K562 (cell line): ENCODE data around the gene PTGR2. TPM values are rescaled to one million over a fixed set of nuclear protein-coding genes. Genes with fewer than 3 reads are reported as not detected.

Experiments
- CCAR2 ChIP-seq: fragments of 200-400 bp; formaldehyde crosslinking; IDR thresholded peaks from 2 replicates; pipeline ENCODE4 v1.6.1; 2017; ENCODE audit warnings: mild to moderate bottlenecking, low read depth, low read length
- ERF ChIP-seq: fragments of 450-650 bp; formaldehyde crosslinking; IDR thresholded peaks from 2 replicates; pipeline ENCODE4 v1.4.0; 2020; ENCODE audit warnings: mild to moderate bottlenecking, mixed read lengths
- FOXP4 ChIP-seq: sonication (generic); formaldehyde crosslinking; IDR thresholded peaks from 2 replicates; pipeline ENCODE4 v1.8.0; 2022; ENCODE audit warnings: mild to moderate bottlenecking, missing genetic modification reagents, borderline replicate concordance
- GABPB1 ChIP-seq: sonication (generic); formaldehyde crosslinking; IDR thresholded peaks from 2 replicates; pipeline ENCODE4 v1.8.0; 2022; ENCODE audit warnings: mild to moderate bottlenecking, missing genetic modification reagents
- GATA2 ChIP-seq: sonication (generic); formaldehyde crosslinking; IDR thresholded peaks from 2 replicates; pipeline ENCODE4 v1.4.0; 2020; ENCODE audit warnings: mild to moderate bottlenecking, missing genetic modification reagents
- MEF2A ChIP-seq: IDR thresholded peaks from 2 replicates; pipeline ENCODE4 v1.6.1; 2011; ENCODE audit warnings: low read depth, mild to moderate bottlenecking, low read length, moderate library complexity; ENCODE audit not compliant: control insufficient read depth
- RBM25 ChIP-seq: fragments of 200-400 bp; formaldehyde crosslinking; IDR thresholded peaks from 2 replicates; pipeline ENCODE4 v1.6.1; 2018; ENCODE audit warnings: low read length, low read depth, moderate library complexity; ENCODE audit not compliant: severe bottlenecking
- TAF9B ChIP-seq: fragments of 450-650 bp; IDR thresholded peaks from 2 replicates; pipeline ENCODE4 v1.6.1; 2018; ENCODE audit warnings: mild to moderate bottlenecking; ENCODE audit not compliant: partially characterized antibody
- ZBTB11 ChIP-seq, 3 experiments: fragments of 200-800 bp in 1 of 3; fragments of 250-450 bp in 1 of 3; fragments of 450-650 bp in 1 of 3; sonication (Bioruptor Pico) in 1 of 3; sonication (Bioruptor generic) in 1 of 3; formaldehyde crosslinking in 1 of 3; IDR thresholded peaks; 2 replicates each; pipeline versions ENCODE4 v1.6.1 to v1.8.0; 2016 to 2022; ENCODE audit warnings: mild to moderate bottlenecking in 2 of 3, missing genetic modification characterization in 2 of 3, missing compliant biosample characterization in 1 of 3, moderate library complexity in 1 of 3
- ZNF445 ChIP-seq: fragments of 250-450 bp; sonication (Bioruptor Pico); IDR thresholded peaks from 2 replicates; pipeline ENCODE4 v1.4.0; 2020; ENCODE audit warnings: low read depth, mild to moderate bottlenecking, moderate library complexity
- polyA plus RNA-seq, 8 experiments: library from polyadenylated mRNA; depleted of rRNA in 4 of 8; stranded (reverse) in 5 of 8; unstranded in 3 of 8; fragments of >200 nt; fragmentation: Nextera tagmentation in 2 of 8; fragmentation: Illumina TruSeq in 1 of 8; extraction: Ambion mirVana in 2 of 8; extraction: Trizol in 1 of 8; gene quantifications; 2 replicates each; pipeline versions ENCODE4 v1.2.1 to v1.2.3, GENCODE V29; 2011 to 2014; ENCODE audit warnings: inconsistent platforms in 1 of 8, missing spikeins in 1 of 8
- total RNA-seq, 7 experiments: library from RNA; depleted of rRNA in 6 of 7; stranded (reverse); fragments of >200 nt in 6 of 7; fragmentation: Illumina TruSeq in 2 of 7; extraction: Trizol in 2 of 7; gene quantifications; 2 replicates each; pipeline versions ENCODE4 v1.2.1 to v1.2.3, GENCODE V29; 2011 to 2021; ENCODE audit warnings: low replicate concordance in 1 of 7

PTGR2 gene
- total and polyA plus RNA-seq, 9 of the 15 experiments (the other 6 are each of a cell fraction or from before 2014, with no cell fraction given), result 7.4 to 23.0 (median 13.0) TPM

- TF ChIP-seq CCAR2 (no peak), GATA2 (peak; percentile 72), ZBTB11 (CRISPR knock-in tag; IDR thresholded peaks at IDR 0.05) (no peak), ERF (CRISPR knock-in tag) (no peak), MEF2A (no peak), TAF9B (no peak), ZNF445 (CRISPR knock-in tag) (no peak), FOXP4 (CRISPR knock-in tag) (no peak), GABPB1 (no peak), RBM25 (no peak)
These were observed 9.4 kb downstream of the PTGR2 start (continued) for GRCh38 chr14:73861073-73861472.
